Stimulated activated CD8-positive, alpha-beta memory T cell treated with anti-CD3 and anti-CD28 coated beads, Interleukin-12 subunit alpha, Interleukin-12 subunit beta, amount 100 ng/mL, for 4 hours (primary cell): ENCODE measurements around the gene GOLM1.

Source experiments
- DNase-seq: peaks from one replicate; pipeline ENCODE4 v3.0.0-alpha.2; 2020; ENCODE audit warnings: low read depth

GOLM1 gene

GRCh38 chr9:86045654-86046053 is 53.7 kb downstream of the GOLM1 start:
- DNase-seq = no peak

GRCh38 chr9:86043999-86044398 is 55.4 kb downstream of the GOLM1 start:
- DNase-seq = no peak

- no peak for DNase-seq
These were observed 55.8 kb downstream of the GOLM1 start for GRCh38 chr9:86043586-86043985.

GRCh38 chr9:86042199-86042978 is 57.0 kb downstream of the GOLM1 start:
- DNase-seq = no peak

GRCh38 chr9:86041311-86041741 is 58.0 kb downstream of the GOLM1 start:
- no peak for DNase-seq

- DNase-seq = no peak
These were observed 58.5 kb downstream of the GOLM1 start for GRCh38 chr9:86040861-86041155.

- DNase-seq = no peak
These were observed 59.1 kb downstream of the GOLM1 start for GRCh38 chr9:86039991-86040860.

- DNase-seq = no peak
These were observed 62.8 kb downstream of the GOLM1 start for GRCh38 chr9:86036555-86036954.

GRCh38 chr9:86035827-86036440 is 63.4 kb downstream of the GOLM1 start:
- no peak for DNase-seq

GRCh38 chr9:86034863-86035734 is 64.3 kb downstream of the GOLM1 start:
- DNase-seq = no peak

GRCh38 chr9:86027767-86028166 is 71.6 kb downstream of the GOLM1 start:
- no peak for DNase-seq

GRCh38 chr9:86022687-86023266 is 76.6 kb downstream of the GOLM1 start:
- no peak for DNase-seq

GRCh38 chr9:86021166-86021565 is 78.2 kb downstream of the GOLM1 start:
- no peak for DNase-seq

GRCh38 chr9:86020731-86021130 is 78.6 kb downstream of the GOLM1 start:
- no peak for DNase-seq

- DNase-seq = no peak
These were observed 90.2 kb downstream of the GOLM1 start for GRCh38 chr9:86009133-86009532.

- no peak for DNase-seq
These were observed 94.0 kb downstream of the GOLM1 start for GRCh38 chr9:86005253-86005775.

- DNase-seq = no peak
These were observed 103.8 kb downstream of the GOLM1 start for GRCh38 chr9:85995599-85995998.

- no peak for DNase-seq
These were observed 104.3 kb downstream of the GOLM1 start for GRCh38 chr9:85995097-85995496.

- no peak for DNase-seq
These were observed 105.2 kb downstream of the GOLM1 start for GRCh38 chr9:85994191-85994590.

GRCh38 chr9:85987236-85987635 is 112.1 kb downstream of the GOLM1 start:
- no peak for DNase-seq

- no peak for DNase-seq
These were observed 114.9 kb downstream of the GOLM1 start for GRCh38 chr9:85984457-85984856.
